Central memory CD4-positive, alpha-beta T cell (primary cell): ENCODE data around the gene ST3GAL4.

ENCODE experiments used
- DNase-seq: peaks from one replicate; pipeline ENCODE4 v3.0.0; 2022

The ST3GAL4 gene

DNA sequence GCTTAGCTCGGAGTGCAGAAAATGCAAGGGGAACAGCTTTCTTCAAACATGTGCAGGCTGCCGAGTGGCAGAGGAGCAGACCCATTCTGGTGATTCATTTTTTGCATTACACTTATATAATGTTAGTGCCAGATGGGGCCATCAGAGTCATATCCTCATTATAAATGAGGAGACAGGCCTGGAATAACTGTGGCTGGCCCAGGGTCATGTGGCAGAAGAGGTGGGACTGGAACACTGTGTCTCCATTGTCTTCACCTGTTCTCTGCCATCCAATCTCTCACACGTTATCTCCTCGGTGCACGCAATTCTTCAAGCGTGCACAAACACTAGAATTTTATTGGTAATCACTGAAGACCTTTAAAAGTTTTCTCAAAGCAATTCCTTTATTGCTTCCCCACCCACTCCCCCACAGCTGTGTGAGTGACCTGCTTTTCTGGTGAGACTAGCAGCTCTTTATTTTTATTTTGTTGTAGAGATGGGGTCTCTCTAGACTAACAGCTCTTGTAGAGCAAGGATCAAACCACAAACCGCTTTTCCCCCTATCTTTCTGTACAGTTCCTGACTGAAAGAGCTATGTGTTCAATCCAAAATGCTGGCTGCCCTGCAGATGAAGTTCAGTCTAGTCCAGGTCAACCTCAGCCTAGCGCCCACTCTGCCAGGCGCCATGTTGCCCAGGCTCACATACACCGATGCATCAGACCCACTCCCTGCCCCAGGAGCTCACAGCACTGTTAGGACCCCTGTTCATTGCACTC, 75.3 kb downstream of the ST3GAL4 start:
- no peak for DNase-seq

DNA sequence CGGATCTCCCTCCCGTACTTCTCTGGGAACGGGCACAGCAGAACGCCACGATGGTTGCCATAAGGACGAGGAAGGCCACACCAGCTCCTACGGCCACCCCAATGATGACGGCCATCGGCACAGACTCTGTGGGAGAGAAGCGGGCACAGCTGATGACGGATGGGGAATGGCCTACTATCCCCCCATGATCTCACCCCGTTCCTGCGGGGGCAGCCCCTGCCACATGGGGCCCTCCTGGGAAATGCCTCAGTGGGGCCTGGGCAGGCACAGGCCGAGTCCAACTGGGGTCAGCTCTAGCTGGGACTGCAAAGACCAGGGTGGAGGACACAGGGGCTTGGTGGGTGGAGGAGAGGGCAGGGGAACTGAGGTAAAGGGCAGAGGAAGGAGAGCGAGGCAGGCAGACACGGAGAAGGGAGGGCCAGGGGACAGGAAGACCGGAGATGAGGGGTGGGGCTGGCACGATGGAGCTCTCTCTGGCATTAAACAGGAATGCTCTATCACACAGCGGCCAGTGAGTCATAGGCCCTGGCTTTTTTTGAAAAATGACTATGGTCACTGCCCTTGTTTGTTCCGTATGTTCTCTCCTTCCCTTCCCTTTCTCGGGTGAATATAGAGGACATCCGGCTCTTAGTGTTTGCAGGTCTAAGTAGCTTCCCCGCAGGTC, 76.0 kb downstream of the ST3GAL4 start:
- DNase-seq = no peak

DNA sequence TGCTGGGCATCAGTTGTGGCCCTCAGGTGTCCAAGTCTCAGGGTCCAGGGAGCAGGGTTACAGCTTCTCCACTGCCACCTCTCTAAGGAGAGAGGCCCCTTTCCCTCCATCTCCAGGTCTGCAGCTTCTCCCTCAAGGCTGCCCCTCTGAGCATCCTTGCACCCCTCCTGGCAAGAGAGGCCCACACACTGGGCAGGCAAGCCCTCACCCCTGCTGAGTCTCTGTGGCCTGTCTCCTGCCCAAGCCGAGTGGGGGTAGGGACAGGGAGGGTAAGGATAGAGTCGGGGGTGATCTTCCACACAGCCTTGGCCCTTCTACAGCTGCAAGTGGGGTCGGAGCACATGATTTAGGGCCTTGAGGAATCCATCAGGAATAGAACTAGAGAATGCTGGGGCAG, 76.6 kb downstream of the ST3GAL4 start:
- no peak for DNase-seq

DNA sequence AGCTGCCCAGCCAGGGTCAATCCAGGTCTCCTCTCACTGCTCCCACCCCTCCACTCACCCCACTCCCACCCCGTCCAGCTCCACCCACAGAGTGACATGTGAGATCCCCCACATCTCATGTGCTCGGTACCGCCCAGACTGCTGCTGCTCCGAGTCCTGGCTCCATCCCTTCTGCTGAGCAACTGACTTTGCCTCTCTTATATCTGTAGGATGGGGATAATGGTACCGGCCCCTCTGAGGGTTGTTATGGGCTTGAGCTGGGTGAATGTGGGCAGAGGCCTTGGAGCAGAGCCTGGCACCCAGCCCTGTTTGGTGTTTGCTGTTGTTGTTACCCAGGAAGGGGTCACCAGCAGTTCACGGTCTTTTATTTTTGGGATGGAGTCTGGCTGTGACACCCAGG, 77.0 kb downstream of the ST3GAL4 start:
- no peak for DNase-seq

DNA sequence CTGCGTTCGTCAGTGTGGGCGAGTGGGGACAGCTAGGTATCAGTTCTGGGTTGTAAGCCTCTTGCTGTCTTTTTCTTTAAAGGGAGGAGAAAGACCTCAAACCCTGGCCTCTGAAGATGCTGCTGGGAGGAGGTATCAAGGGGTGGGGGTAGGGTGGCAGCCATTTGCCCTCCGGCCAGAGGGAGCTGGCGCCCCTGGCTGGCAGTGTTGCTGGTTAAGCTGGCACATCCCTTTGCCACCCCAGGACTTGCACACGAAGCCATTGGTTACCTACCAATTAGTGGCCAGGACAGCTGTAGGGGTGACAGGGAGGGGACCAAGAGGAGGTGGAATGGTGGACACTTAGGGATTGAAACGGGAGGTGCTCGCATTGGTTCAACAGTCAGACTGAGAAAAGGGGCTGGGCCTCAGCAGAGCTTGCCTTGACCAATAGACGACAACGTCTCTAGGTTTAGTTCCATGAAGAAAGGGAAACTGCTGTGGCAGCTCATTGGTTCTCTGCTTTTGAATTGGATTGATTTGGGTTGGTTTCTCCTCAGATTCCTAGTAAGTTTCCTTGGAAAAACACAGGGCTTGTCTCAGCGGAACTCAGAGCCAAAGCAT, 77.9 kb downstream of the ST3GAL4 start:
- no peak for DNase-seq

DNA sequence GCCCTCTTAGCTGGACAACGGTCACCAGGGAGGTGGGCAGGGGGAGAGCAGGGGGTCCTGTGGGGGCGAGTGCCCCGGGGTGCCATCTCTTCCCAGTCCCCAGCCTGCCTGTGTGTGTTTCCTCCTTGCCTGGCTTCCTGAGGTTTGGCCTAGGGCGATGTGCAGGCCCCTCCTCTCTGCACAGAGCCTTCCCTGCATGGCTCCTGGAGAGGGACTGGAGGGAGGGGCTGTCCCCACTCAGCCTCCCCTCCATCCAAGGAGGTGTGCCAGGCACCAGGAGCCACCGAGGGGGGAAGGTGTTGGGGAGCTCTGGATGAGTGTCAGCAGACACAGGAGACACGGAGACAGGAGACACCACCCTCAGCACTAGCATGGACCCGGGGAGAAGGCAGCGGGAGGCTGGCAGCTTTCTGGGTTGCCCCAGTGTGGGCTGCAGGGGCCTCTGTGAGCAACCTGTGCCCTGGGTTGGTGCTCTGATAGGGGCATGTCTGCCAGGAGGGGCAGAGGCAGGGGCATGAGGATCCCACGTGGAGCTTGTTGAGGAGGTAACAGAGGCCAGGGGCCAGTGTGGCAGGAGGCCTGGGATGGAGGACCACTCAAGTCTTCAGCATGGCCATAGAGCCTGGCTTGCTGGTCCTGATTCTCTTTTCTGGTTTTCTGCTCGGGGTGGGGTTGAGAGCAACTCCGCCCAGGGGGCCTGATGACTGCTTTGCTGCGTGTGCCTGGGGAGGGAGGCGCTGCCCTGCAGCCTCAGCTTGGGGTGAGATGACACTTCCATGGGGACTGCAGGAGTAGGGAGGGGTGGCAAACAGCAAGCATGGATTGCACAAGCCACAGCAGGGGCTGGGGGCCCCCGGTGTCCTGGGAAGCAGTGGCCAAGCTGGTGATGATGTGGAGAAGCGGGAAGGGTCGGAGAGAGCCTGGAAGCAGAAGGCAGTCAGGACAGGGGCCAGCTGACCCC, 78.8 kb downstream of the ST3GAL4 start:
- no peak for DNase-seq

DNA sequence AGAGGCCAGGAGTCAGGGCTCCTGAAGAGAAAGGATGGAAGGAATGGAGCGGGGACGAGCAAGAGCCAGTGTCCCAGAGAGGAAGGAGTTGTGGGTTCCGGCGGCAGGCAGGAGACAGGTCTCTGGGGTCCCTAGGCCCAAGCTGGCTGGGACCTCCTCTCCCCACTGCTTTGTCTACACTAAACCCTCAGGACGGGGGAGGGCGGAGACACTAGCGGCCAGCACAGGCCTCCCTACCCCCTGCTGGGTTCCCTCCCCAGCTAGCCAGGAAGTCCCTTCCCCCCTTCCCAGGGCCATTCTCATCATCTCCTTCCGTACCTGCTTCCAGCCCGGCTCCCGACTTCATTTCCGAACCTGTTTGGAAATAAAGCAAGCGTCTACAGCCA, 79.5 kb downstream of the ST3GAL4 start:
- no peak for DNase-seq

DNA sequence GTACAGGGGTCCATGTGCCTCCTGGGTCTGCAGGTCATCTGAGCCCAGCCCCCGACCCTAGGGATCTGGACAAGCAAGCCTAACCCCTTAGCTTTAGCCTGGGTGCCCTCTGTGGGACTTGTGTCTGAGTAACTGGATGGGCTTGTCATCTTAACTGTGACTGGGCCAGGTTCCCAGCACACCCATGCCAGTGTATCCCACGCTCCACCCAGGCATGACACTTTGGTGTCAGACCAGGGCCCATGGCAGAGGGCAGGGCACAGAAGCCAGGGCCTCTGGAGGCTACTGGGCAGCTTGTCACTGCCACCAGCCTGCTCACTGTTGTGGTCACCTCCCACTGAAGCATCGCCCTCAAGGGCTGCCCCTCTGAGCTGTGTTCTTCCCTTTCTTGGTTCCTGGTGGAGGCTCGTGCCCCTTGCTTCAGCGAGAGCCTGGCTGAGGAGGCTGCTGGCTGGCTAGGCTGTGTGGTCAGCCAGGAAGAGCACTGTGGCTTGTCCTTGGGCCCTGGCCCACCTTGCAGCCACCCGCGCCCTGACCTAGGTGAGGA, 80.8 kb downstream of the ST3GAL4 start:
- DNase-seq = no peak

DNA sequence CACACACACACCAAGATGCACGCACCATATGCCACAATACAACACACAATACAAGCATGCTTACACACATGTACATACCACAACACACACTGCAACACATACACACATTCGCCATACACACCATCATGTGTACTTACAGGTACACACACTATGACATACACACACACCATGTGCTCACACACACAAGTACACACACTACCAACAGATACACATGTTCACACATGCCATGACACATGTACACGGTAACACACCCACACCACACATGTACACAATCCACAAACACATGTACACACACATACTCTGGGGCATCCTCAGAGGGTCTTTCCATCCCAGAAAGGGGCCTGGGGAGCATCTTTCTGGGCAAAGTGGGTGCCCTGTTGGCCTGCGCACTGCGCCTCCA, 82.2 kb downstream of the ST3GAL4 start:
- DNase-seq = no peak

DNA sequence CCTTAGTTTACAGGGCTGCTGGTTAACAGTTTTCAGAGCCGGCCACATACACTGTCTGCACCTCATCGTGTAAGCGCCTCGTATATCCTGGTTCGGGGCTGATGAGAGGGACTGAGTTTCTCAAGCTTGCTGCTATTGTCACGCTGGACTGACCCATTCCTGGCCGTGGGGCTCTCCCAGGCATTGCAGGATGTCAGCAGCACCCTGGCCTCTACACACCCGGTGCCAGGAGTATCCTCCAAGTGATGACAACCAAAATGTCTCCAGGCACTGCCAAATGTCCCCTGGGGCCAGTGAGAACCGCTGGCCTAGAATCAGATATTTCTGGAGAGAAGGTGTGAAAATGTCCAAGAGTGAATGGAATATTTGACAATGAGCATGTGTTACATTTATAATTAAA, 82.8 kb downstream of the ST3GAL4 start:
- no peak for DNase-seq

DNA sequence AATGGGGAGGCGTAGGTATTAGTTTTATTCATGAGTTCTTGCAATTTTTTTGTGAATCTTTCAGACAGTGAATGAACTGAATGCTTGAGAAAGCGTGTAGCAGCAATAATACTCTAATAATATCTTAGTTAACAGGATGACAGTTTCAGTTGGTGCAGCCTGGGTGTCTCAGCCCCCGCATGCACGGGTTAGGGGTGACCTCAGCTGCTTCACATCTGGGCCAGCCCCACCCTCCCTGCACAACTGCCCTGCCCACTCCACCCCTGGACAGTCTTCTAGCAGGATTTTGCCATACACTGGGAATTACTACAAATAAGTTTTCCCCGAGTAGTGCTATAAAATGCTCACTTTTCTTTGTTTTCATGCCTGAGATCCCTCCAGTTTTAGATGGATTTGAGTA, 83.2 kb downstream of the ST3GAL4 start:
- no peak for DNase-seq

DNA sequence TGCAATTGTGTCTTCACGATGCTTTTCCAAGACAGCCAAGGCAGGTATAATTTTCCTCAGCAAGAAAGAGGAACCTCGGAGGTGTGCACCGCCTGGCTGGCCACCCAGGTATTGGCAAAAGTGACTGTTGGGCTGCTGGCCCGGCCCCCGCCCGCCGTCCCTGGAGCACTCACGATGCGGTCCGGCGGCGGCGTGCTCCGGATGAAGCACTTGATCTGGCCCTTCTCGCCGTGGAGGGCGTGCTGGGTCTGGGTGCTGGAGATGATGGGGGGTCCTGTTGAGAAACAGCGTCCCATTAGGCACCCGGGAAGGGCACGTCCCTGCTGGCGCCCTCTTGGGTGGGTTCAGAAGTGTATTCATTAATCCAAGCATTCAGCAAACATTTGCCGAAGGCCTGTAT, 84.8 kb downstream of the ST3GAL4 start:
- DNase-seq = no peak

DNA sequence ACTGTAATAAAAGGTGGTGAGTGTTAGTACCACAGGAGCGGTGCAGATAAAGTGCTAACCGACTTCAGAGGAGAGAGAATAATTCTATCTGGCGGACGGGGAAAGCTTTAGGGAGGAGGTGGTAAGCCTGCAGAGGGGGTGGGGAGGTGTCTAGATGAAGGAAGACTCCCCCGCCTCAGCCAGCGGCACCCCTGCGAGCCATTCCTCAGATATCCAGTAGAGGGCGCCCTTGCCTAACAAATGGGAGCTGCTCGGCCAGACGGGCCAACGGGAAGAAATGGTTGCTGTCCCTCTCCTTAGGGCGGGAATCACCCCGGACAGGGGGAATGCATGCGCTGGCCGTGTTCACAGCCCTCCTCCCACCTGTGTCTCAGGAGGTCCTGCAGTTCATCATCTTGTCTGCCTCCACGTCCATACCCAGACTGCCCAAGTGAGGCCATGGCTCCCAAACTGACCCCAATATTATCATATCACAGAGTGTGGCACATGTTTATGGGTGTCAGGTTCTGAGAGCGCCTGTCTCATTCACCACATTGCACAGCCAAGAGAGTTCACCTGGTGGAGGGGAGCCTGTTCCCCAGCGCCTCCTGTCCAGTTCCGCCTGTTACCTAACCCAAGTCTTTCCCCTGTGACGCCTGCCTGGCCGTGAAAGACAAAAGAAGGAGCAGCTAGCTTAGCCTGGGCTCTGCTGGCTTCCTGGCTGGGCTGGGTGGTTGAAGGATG, 85.5 kb downstream of the ST3GAL4 start:
- peak; percentile 44 for DNase-seq

DNA sequence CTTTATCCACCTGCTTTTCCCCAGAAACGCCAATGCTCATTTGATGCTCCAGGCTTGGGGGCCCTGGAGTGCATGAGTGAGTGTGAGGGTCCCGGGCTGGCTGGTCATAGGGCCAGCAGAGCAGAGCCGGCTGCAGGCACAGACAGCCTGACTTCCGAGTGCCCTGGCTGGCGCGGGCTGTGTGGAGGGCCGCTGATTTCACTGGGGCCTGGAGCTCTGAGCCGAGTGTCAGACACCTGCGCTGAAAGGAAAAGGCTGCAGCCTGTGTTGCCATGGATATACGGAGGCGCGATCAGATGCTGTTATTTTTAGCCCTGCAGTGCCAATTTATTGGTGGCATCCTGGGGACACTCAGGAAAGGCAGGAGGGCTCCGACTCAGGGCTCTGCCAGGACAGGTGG, 87.6 kb downstream of the ST3GAL4 start:
- DNase-seq = no peak

DNA sequence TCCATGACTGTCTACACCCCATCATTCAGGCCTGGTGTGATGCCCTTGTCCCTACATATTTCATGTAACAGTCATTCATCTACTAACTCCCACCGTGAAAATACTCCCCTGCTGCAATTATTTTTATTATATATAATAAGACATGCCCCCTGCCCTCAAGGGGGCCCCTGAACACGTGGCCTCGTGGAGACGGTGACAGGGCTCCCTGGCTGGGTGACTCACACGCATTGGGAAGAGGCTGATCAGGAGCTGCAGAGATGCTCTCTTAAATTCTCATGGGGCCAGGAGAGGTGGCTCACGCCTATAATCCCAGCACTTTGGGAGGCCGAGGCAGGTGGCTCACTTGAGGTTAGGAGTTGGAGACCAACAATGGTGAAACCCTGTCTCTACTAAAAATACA, 88.6 kb downstream of the ST3GAL4 start:
- DNase-seq = no peak

DNA sequence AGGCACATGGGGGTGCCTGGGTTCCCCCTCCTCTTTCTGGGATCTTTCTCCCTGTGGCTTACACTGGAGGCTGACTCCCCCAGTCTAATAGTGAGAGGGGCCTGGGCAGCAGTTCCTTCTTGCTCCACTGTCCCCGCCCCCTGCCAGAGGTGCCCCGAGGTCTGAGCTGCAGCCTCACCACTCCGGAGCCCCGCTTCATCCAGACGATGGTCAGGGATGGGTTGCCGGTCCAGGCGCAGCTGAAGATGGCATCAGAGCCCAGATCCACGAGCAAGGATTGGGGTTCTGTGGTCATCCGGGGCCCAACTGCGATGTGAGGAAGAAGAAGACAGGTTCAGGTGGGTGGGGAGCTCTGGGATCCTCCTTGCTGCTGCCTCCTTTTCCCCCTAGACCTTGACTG, 91.1 kb downstream of the ST3GAL4 start:
- no peak for DNase-seq

DNA sequence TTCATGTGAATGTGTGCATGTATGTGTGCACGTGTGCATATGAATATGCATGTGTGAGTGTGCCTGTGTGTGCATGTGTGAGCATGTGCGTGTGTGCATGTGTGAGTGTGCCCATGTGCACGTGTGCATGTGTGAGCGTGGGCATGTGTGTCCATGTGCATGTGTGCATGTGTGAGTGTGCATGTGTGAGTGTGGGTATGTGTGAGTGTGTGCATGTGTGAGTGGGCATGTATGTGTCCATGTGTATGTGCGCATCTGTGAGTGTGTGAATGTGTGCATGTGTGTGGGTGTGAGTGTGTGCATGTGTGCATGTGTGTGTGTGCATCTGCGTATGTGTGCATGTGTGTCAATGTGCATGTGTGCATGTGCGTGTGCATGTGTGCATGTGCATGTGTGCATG, 94.7 kb downstream of the ST3GAL4 start:
- DNase-seq = no peak

DNA sequence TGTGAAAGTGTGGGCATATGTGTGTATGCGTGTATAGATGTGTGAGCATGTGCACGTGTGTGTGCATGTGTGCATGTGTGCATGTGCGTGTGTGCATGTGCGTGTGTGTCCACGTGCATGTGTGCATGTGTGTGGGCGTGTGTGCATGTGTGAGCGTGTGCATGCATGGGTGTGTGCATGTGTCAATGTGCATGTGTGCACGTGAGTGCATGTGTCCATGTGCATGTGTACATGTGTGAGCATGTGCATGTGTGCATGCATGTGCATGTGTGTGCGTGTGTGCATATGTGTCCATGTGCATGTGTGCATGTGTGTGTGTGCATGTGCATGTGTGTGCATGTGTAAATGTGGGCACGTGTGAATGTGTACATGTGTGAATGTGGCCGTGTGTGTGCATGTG, 95.3 kb downstream of the ST3GAL4 start:
- DNase-seq = no peak

DNA sequence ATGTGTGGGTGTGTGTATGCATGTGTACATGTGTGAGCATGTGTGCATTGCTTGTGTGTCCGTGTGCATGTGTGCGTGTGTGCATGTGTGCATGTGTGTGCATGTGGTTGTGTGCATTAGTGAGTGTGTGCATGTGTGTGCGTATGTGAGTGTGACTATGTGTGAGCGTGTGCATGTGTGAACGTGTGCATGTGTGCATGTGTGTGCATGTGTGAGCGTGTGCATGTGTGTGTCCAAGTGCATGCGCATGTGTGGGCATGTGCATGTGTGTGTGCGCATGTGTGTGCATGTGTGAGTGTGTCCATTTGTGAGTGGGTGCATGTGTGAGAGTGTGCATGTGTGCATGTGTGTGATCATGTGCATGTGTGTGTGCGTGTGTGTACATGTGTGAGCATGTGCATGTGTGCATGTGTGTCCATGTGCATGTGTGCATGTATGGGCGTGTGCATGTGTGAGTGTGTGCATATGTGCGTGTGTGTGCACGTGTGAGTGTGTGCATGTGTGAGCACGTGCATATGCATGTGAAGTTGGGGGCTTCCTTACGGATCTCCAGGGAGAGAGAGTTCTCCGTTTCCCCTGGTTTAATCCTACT, 95.8 kb downstream of the ST3GAL4 start:
- no peak for DNase-seq

DNA sequence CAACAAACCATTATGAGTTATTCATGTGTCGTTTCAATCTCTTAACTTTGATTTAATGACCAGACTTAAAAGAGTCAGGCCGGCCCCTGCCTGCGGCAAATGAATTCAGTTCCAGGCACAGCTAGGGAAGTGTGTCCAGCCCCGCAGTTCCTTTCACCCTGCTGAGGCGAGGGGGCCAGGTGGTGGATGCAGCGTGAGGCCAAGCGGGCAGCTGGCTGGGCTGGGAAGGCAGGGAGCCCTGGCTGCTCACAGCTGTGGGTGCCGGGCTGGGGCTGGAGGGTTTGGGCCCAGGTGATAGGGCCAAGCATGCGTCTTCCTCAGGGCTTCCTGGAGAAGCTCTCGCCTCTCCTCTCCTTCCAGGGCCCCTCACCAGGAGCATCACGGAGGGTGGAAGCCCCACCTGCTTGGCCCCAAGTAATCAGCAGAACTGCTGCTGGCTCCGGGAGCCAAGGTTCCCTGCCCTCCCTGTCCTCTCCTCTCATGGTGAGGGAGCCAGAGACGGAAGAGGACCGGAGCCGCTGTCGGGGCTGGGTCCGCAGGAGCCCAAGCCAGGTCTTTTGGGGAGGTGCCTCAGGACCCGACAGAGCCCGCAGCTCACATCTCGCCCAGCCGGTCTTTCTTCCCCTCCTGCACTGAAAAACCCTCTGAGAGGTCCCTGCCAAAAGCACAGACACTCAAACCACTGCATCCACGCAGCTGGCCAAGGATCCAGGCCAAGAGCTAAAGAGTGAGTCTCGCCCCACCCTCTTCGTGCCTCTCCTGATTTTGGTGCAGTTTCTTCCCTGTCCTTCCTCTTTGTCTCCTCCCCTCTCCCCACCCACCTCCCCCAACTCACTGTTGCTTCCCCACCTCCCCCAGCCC, 97.0 kb downstream of the ST3GAL4 start:
- DNase-seq = no peak

DNA sequence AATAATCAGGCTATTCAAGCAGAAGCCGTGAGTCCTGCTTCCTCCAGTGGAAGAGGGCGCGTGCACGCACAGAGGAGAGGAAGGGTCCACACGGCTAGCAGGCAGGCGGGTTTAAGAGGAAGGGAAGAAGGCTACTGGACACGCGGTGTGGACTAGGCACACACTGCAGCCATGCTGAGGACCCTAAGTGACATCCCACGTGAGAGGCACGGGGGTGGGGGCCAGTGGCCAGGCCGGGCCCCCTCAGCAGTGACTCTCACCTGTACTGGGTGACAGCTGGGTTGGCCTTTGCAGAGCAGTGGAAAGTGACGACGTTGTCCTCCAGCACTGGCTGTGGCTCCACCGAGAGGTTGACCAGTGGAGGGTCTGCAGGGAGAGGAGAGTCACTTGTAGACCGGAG, 100.6 kb downstream of the ST3GAL4 start:
- DNase-seq = no peak
